ENCODE data around the gene KIF15. TPM values are rescaled to one million over a fixed set of nuclear protein-coding genes. Genes with fewer than 3 reads are reported as not detected.

Gene KIF15
- total and polyA plus RNA-seq, 3 experiments from 2014 or later: 0.24 to 23.6 (median 21.7) TPM

GRCh38 chr3:44831232-44831631, 69.6 kb downstream of the KIF15 start:
- Mint-ChIP-seq H3K9me3 (peaks cover 0 to 5% (median 4%) of the 10 kb centered on the region in 5 donors), H3K27ac (no peak overlapping the region), H3K4me1 (peaks cover 0 to 5% (median 0%) of the 10 kb centered on the region in 3 donors), H3K27me3 (no peaks in the 10 kb centered on the region), H3K36me3 (peaks cover 0 to 5% (median 3%) of the 10 kb centered on the region in 3 donors), H3K4me3 (no peak overlapping the region)
- no peak overlapping the region for H3K4me3 ChIP-seq (ENCODE audit: low read length)
- H3K36me3 ChIP-seq (ENCODE audit: insufficient read depth, low read length): no peaks in the 10 kb centered on the region
- H3K4me1 ChIP-seq (ENCODE audit: insufficient read depth, low read length): no peaks in the 10 kb centered on the region
- DNase-seq: no peak
- ChIA-PET POLR2A (no interaction called here), CTCF (no interaction called here)
- no peaks in the 10 kb centered on the region for H3K9me3 ChIP-seq (ENCODE audit: low read length)
- no peak overlapping the region for H3K27ac ChIP-seq (ENCODE audit: low read depth, low read length)
- no peaks in the 10 kb centered on the region for H3K27me3 ChIP-seq (ENCODE audit: insufficient read depth, low read length, poor library complexity, severe bottlenecking)

GRCh38 chr3:44832032-44832431, 70.4 kb downstream of the KIF15 start:
- Mint-ChIP-seq H3K9me3 (peaks cover 7 to 13% (median 11%) of the 10 kb centered on the region in 5 donors), H3K27me3 (no peaks in the 10 kb centered on the region), H3K36me3 (peaks cover 0 to 9% (median 3%) of the 10 kb centered on the region in 3 donors), H3K27ac (peak overlapping the region in 1 of 8 donors; percentile 2), H3K4me1 (peaks cover 0 to 5% (median 0%) of the 10 kb centered on the region in 3 donors), H3K4me3 (no peak overlapping the region)
- H3K4me3 ChIP-seq (ENCODE audit: low read length): no peak overlapping the region
- H3K4me1 ChIP-seq (ENCODE audit: insufficient read depth, low read length): no peaks in the 10 kb centered on the region
- CTCF ChIA-PET: no interaction called here
- DNase-seq: no peak
- H3K27me3 ChIP-seq (ENCODE audit: insufficient read depth, low read length, poor library complexity, severe bottlenecking): no peaks in the 10 kb centered on the region
- no peaks in the 10 kb centered on the region for H3K9me3 ChIP-seq (ENCODE audit: low read length)
- no peak overlapping the region for H3K27ac ChIP-seq (ENCODE audit: low read depth, low read length)
- POLR2A ChIA-PET: no interaction called here
- no peaks in the 10 kb centered on the region for H3K36me3 ChIP-seq (ENCODE audit: insufficient read depth, low read length)

DNA sequence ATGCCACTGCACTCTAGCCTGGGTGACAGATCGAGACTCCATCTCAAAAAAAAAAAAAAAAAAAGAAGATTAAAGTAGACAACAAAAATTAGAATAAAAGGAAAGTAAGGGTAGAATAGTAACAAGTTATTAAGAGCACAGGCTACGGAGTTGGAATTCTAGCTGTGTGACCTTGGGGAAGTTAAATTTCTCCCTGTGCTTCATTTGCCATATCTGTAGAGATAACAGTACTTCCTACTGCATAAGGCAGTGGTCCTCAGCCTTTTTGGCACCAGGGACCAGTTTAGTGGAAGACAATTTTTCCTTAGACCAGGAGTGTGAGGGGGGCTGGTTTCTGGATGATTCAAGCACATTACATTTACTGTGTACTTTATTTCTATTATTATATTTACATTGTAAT, 71.4 kb downstream of the KIF15 start:
- ChIA-PET CTCF (no interaction called here), POLR2A (no interaction called here)
- Mint-ChIP-seq H3K36me3 (peaks cover 0 to 11% (median 3%) of the 10 kb centered on the region in 3 donors), H3K9me3 (peaks cover 9 to 18% (median 13%) of the 10 kb centered on the region in 5 donors), H3K4me3 (no peak overlapping the region), H3K4me1 (peaks cover 0 to 5% (median 0%) of the 10 kb centered on the region in 3 donors), H3K27ac (no peak overlapping the region), H3K27me3 (no peaks in the 10 kb centered on the region)
- Histone ChIP-seq H3K36me3 (ENCODE audit: insufficient read depth, low read length) (no peaks in the 10 kb centered on the region), H3K27ac (ENCODE audit: low read depth, low read length) (no peak overlapping the region), H3K27me3 (ENCODE audit: insufficient read depth, low read length, poor library complexity, severe bottlenecking) (no peaks in the 10 kb centered on the region), H3K4me1 (ENCODE audit: insufficient read depth, low read length) (no peaks in the 10 kb centered on the region), H3K9me3 (ENCODE audit: low read length) (no peaks in the 10 kb centered on the region), H3K4me3 (ENCODE audit: low read length) (no peak overlapping the region)
- no peak for DNase-seq

GRCh38 chr3:44833394-44833793, 71.8 kb downstream of the KIF15 start:
- peaks cover 0 to 11% (median 6%) of the 10 kb centered on the region in 3 donors for H3K36me3 Mint-ChIP-seq
- CTCF ChIA-PET: no interaction called here
- no peaks in the 10 kb centered on the region for H3K27me3 ChIP-seq (ENCODE audit: insufficient read depth, low read length, poor library complexity, severe bottlenecking)
- H3K27ac ChIP-seq (ENCODE audit: low read depth, low read length): no peak overlapping the region
- peaks cover 0 to 5% (median 0%) of the 10 kb centered on the region in 3 donors for H3K4me1 Mint-ChIP-seq
- H3K9me3 ChIP-seq (ENCODE audit: low read length): no peaks in the 10 kb centered on the region
- H3K36me3 ChIP-seq (ENCODE audit: insufficient read depth, low read length): no peaks in the 10 kb centered on the region
- peaks cover 9 to 18% (median 13%) of the 10 kb centered on the region in 5 donors for H3K9me3 Mint-ChIP-seq
- no peak overlapping the region for H3K27ac Mint-ChIP-seq
- no peak overlapping the region for H3K4me3 Mint-ChIP-seq
- no peak overlapping the region for H3K4me3 ChIP-seq (ENCODE audit: low read length)
- DNase-seq: no peak
- POLR2A ChIA-PET: no interaction called here
- no peaks in the 10 kb centered on the region for H3K4me1 ChIP-seq (ENCODE audit: insufficient read depth, low read length)
- H3K27me3 Mint-ChIP-seq: no peaks in the 10 kb centered on the region

DNA sequence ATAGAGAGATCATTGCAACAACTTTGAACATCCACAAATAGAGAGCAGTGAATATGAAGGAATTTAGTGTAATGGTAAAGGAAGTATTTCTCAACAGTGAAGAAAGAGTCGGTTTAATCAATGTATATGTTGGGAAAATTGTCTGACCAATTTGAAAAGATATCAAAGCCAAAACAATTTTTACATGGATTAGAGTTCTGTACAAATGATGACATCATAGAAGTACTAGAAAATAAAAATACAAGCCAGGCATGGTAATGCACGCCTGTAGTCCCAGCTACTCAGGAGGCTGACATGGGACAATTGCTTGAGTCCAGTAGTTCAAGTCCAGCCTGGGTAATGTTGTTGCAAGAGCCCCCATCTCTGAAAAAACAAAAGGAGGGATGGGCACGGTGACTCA, 74.1 kb downstream of the KIF15 start:
- Histone ChIP-seq H3K27me3 (ENCODE audit: insufficient read depth, low read length, poor library complexity, severe bottlenecking) (no peaks in the 10 kb centered on the region), H3K4me1 (ENCODE audit: insufficient read depth, low read length) (no peaks in the 10 kb centered on the region), H3K27ac (ENCODE audit: low read depth, low read length) (no peak overlapping the region), H3K4me3 (ENCODE audit: low read length) (no peak overlapping the region), H3K36me3 (ENCODE audit: insufficient read depth, low read length) (no peaks in the 10 kb centered on the region), H3K9me3 (ENCODE audit: low read length) (no peaks in the 10 kb centered on the region)
- Mint-ChIP-seq H3K36me3 (peaks cover 0 to 11% (median 8%) of the 10 kb centered on the region in 3 donors), H3K27ac (no peak overlapping the region), H3K9me3 (peaks cover 9 to 18% (median 13%) of the 10 kb centered on the region in 5 donors), H3K4me1 (peaks cover 0 to under 1% (median 0%) of the 10 kb centered on the region in 3 donors), H3K4me3 (no peak overlapping the region), H3K27me3 (no peaks in the 10 kb centered on the region)
- ChIA-PET POLR2A (no interaction called here), CTCF (no interaction called here)
- no peak for DNase-seq

DNA sequence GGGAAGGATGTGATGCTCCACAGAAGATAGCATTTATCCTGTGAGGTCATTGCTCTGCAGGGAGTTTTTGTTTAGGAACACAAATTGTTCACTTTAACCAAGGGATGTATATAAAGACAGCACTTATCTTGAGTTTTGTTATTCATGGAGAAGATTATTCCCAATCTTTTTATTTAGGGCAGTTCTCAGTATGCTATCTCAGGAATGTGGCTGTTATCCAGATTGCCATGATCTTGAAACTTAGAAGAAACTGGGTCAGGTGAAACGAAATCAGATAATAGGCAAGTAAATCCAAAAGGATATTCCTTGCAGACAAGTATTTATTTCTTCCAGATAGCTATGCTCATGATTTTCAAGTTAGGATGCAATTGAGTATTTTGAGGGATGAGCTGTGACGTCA, 80.8 kb downstream of the KIF15 start:
- CTCF ChIA-PET: no interaction called here

GRCh38 chr3:44845528-44846520, 84.2 kb downstream of the KIF15 start:
- Histone ChIP-seq H3K36me3 (ENCODE audit: insufficient read depth, low read length) (no peaks in the 10 kb centered on the region), H3K9me3 (ENCODE audit: low read length) (no peaks in the 10 kb centered on the region), H3K4me1 (ENCODE audit: insufficient read depth, low read length) (no peaks in the 10 kb centered on the region), H3K4me3 (ENCODE audit: low read length) (no peak overlapping the region), H3K27ac (ENCODE audit: low read depth, low read length) (no peak overlapping the region), H3K27me3 (ENCODE audit: insufficient read depth, low read length, poor library complexity, severe bottlenecking) (no peaks in the 10 kb centered on the region)
- H3K36me3 Mint-ChIP-seq: no peaks in the 10 kb centered on the region
- CTCF ChIA-PET: no interaction called here
- H3K4me1 Mint-ChIP-seq: no peaks in the 10 kb centered on the region
- POLR2A ChIA-PET: no interaction called here
- no peaks in the 10 kb centered on the region for H3K27me3 Mint-ChIP-seq
- H3K9me3 Mint-ChIP-seq: no peaks in the 10 kb centered on the region
- no peak overlapping the region for H3K4me3 Mint-ChIP-seq
- DNase-seq: no peak
- H3K27ac Mint-ChIP-seq: peak overlapping the region in 2 of 8 donors; percentile 30 to 68

More for the DNA sequence above, 80.8 kb downstream of the KIF15 start:
- no peak for DNase-seq
- no peaks in the 10 kb centered on the region for H3K36me3 ChIP-seq (ENCODE audit: insufficient read depth, low read length)
- no peaks in the 10 kb centered on the region for H3K4me1 Mint-ChIP-seq
- H3K9me3 Mint-ChIP-seq: peaks cover 0 to 4% (median 0%) of the 10 kb centered on the region in 5 donors
- no peak overlapping the region for H3K4me3 ChIP-seq (ENCODE audit: low read length)
- no peak overlapping the region for H3K4me3 Mint-ChIP-seq
- peaks cover 0 to 4% (median 0%) of the 10 kb centered on the region in 3 donors for H3K36me3 Mint-ChIP-seq
- H3K27me3 ChIP-seq (ENCODE audit: insufficient read depth, low read length, poor library complexity, severe bottlenecking): no peaks in the 10 kb centered on the region
- no peaks in the 10 kb centered on the region for H3K4me1 ChIP-seq (ENCODE audit: insufficient read depth, low read length)
- no peaks in the 10 kb centered on the region for H3K9me3 ChIP-seq (ENCODE audit: low read length)
- POLR2A ChIA-PET: no interaction called here
- H3K27ac ChIP-seq (ENCODE audit: low read depth, low read length): no peak overlapping the region
- H3K27me3 Mint-ChIP-seq: no peaks in the 10 kb centered on the region
- H3K27ac Mint-ChIP-seq: no peak overlapping the region

- Histone ChIP-seq H3K4me1 (ENCODE audit: insufficient read depth, low read length) (no peaks in the 10 kb centered on the region), H3K27ac (ENCODE audit: low read depth, low read length) (no peak overlapping the region), H3K4me3 (ENCODE audit: low read length) (no peak overlapping the region), H3K27me3 (ENCODE audit: insufficient read depth, low read length, poor library complexity, severe bottlenecking) (no peaks in the 10 kb centered on the region), H3K9me3 (ENCODE audit: low read length) (no peaks in the 10 kb centered on the region), H3K36me3 (ENCODE audit: insufficient read depth, low read length) (no peaks in the 10 kb centered on the region)
- ChIA-PET POLR2A (no interaction called here), CTCF (no interaction called here)
- Mint-ChIP-seq H3K9me3 (no peaks in the 10 kb centered on the region), H3K4me3 (no peak overlapping the region), H3K4me1 (no peaks in the 10 kb centered on the region), H3K27me3 (no peaks in the 10 kb centered on the region), H3K36me3 (no peaks in the 10 kb centered on the region), H3K27ac (no peak overlapping the region)
- no peak for DNase-seq
Observed at GRCh38 chr3:44848634-44849033, 87.0 kb downstream of the KIF15 start.

All from CD8-positive, alpha-beta memory T cell (primary cell).